ENCODE measurements around the gene LSM8. TPM values are rescaled to one million over a fixed set of nuclear protein-coding genes. Genes with fewer than 3 reads are reported as not detected.

LSM8 gene
- total RNA-seq, 1 experiment from 2014 or later, result 183 TPM

Other genes starting within 250 kb of the LSM8 start
- 8.7 and 9.6 TPM in 2 replicates for gene ANKRD7, start 40.5 kb downstream of the LSM8 start, total RNA-seq (2014; rRNA removed; shearing (Covaris generic))

Data from SK-MEL-5 (cell line).